T follicular helper cell (primary cell): Measurements from ENCODE around the gene RAD23A.
A peak's percentile ranks its signal among the peaks of the same experiment; 100 is the strongest.
"Not testable (repeated sequence)": the region's sequence is repeated elsewhere in the genome, so short reads cannot be mapped to it uniquely, and the experiment has no call there.

ENCODE experiments used
- DNase-seq: peaks from one replicate; pipeline ENCODE4 v3.0.0-alpha.2; 2020; ENCODE audit warnings: low read depth
- total RNA-seq, 2 experiments: gene quantifications; one replicate each; lab custom pipeline; 2026; lab: John Stamatoyannopoulos, UW

RAD23A gene
- 133 to 210 reads per million in 2 experiments for total RNA-seq

GRCh38 chr19:12945479-12946091 lies at the start of gene RAD23A:
Gene RAD23A, plus strand, starts transcription at chr19:12945862. Its CDS starts 87 bp downstream, at chr19:12945949.
- DNase-seq = peak; percentile 97

- no peak for DNase-seq
Observed at GRCh38 chr19:12896460-12896859, 49.2 kb upstream of the RAD23A start.

GRCh38 chr19:12899891-12900518 lies 45.7 kb upstream of the RAD23A start:
- DNase-seq = no peak

GRCh38 chr19:12907166-12907565 lies 38.5 kb upstream of the RAD23A start:
- DNase-seq = no peak

- DNase-seq = no peak
Observed at GRCh38 chr19:12912571-12912970, 33.1 kb upstream of the RAD23A start.

GRCh38 chr19:12913011-12913561 lies 32.6 kb upstream of the RAD23A start:
- no peak for DNase-seq

- peak; percentile 43 for DNase-seq
Observed at GRCh38 chr19:12913851-12914690, 31.6 kb upstream of the RAD23A start.

GRCh38 chr19:12915860-12916259 lies 29.8 kb upstream of the RAD23A start:
- DNase-seq = not testable (repeated sequence)

- no peak for DNase-seq
Observed at GRCh38 chr19:12918253-12918652, 27.4 kb upstream of the RAD23A start.

GRCh38 chr19:12921047-12921446 lies 24.6 kb upstream of the RAD23A start:
- DNase-seq = no peak

- no peak for DNase-seq
Observed at GRCh38 chr19:12922959-12923358, 22.7 kb upstream of the RAD23A start.

GRCh38 chr19:12924621-12925310 lies 20.9 kb upstream of the RAD23A start:
- no peak for DNase-seq

- no peak for DNase-seq
Observed at GRCh38 chr19:12930002-12930645, 15.5 kb upstream of the RAD23A start.

- DNase-seq = no peak
Observed at GRCh38 chr19:12932392-12933286, 13.0 kb upstream of the RAD23A start.

GRCh38 chr19:12933287-12934072 lies 12.2 kb upstream of the RAD23A start, which contains the start of gene FARSA:
Gene FARSA, minus strand, starts transcription at chr19:12933711. Its CDS starts 15 bp downstream, at chr19:12933696.
- DNase-seq = peak; percentile 82

- no peak for DNase-seq
Observed at GRCh38 chr19:12935071-12935470, 10.6 kb upstream of the RAD23A start.

- DNase-seq = no peak
Observed at GRCh38 chr19:12936582-12936981, 9.1 kb upstream of the RAD23A start.

GRCh38 chr19:12937093-12937926 lies 8.4 kb upstream of the RAD23A start:
- DNase-seq = no peak
